ENCODE measurements around the gene RNGTT. TPM values are rescaled to one million over a fixed set of nuclear protein-coding genes. Genes with fewer than 3 reads are reported as not detected.

The RNGTT gene
- total RNA-seq, 1 donor from 2014 or later = 16.5 TPM

DNA sequence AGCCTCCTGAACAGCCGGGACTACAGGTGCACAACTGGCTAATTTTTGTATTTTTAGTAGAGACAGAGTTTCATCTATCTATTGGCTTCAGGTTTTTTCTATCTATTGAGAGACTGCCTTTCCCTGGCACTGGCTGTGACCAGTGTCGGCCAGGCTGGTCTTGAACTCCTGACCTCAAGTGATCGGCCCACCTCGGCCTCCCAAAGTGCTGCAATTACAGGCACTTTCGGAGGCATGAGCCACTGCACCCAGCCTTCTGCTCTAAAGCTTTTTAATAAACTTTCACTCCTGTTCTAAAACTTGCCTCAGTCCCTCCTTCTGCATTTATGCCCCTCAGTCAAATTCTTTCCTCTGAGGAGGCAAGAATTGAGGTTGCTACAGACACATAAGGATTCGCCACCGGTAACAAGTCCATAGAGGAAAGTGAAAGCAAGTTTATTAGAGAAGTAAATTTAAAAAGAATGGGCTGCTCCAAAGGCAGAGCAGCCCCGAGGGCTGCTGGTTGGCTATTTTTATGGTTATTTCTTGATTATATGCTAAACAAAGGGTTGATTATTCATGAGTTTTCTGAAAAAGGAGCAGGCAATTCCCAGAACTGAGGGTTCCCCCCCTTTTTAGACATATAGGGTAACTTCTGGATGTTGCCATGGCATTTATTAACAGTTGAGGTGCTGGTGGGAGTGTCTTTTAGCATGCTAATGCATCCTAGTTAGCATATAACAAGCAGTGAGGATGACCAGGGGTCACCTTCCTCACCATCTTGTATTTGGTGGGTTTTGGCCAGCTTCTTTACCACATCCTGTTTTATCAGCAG, 44.8 kb upstream of the RNGTT start:
- Mint-ChIP-seq H3K27ac (no peak overlapping the region), H3K9me3 (ENCODE audit: low read depth) (no peaks in the 10 kb centered on the region)

GRCh38 chr6:89007209-89008000, 44.0 kb upstream of the RNGTT start:
- no peak for TF ChIP-seq CTCF (IDR thresholded peaks at IDR 0.05; ENCODE audit: unreplicated experiment)
- H3K27me3 Mint-ChIP-seq = no peaks in the 10 kb centered on the region
- no peaks in the 10 kb centered on the region for H3K9me3 Mint-ChIP-seq (ENCODE audit: low read depth)
- H3K36me3 Mint-ChIP-seq (ENCODE audit: insufficient read depth) = no peaks in the 10 kb centered on the region
- no peak for DNase-seq (ENCODE audit: low spot score, unreplicated experiment)
- H3K4me3 Mint-ChIP-seq (ENCODE audit: low read depth) = no peak overlapping the region
- H3K27ac Mint-ChIP-seq = no peak overlapping the region
- peaks cover 12% of the 10 kb centered on the region for H3K4me1 Mint-ChIP-seq (ENCODE audit: low read depth)

More for the DNA sequence above, 44.8 kb upstream of the RNGTT start:
- DNase-seq (ENCODE audit: low spot score, unreplicated experiment) = no peak
- TF ChIP-seq CTCF (IDR thresholded peaks at IDR 0.05; ENCODE audit: unreplicated experiment) = no peak
- Mint-ChIP-seq H3K4me1 (ENCODE audit: low read depth) (peaks cover 12% of the 10 kb centered on the region), H3K27me3 (no peaks in the 10 kb centered on the region), H3K4me3 (ENCODE audit: low read depth) (no peak overlapping the region), H3K36me3 (ENCODE audit: insufficient read depth) (no peaks in the 10 kb centered on the region)

- Mint-ChIP-seq H3K9me3 (ENCODE audit: low read depth) (no peaks in the 10 kb centered on the region), H3K27me3 (no peaks in the 10 kb centered on the region), H3K36me3 (ENCODE audit: insufficient read depth) (no peaks in the 10 kb centered on the region), H3K4me3 (ENCODE audit: low read depth) (no peak overlapping the region), H3K4me1 (ENCODE audit: low read depth) (peaks cover 8% of the 10 kb centered on the region), H3K27ac (no peak overlapping the region)
- no peak for DNase-seq (ENCODE audit: low spot score, unreplicated experiment)
- no peak for TF ChIP-seq CTCF (IDR thresholded peaks at IDR 0.05; ENCODE audit: unreplicated experiment)
These were observed 39.1 kb upstream of the RNGTT start for GRCh38 chr6:89002523-89002922.

- no peak for DNase-seq (ENCODE audit: low spot score, unreplicated experiment)
- Mint-ChIP-seq H3K27ac (no peak overlapping the region), H3K36me3 (ENCODE audit: insufficient read depth) (no peaks in the 10 kb centered on the region), H3K9me3 (ENCODE audit: low read depth) (no peaks in the 10 kb centered on the region), H3K4me1 (ENCODE audit: low read depth) (no peaks in the 10 kb centered on the region), H3K27me3 (no peaks in the 10 kb centered on the region), H3K4me3 (ENCODE audit: low read depth) (no peak overlapping the region)
- no peak for TF ChIP-seq CTCF (IDR thresholded peaks at IDR 0.05; ENCODE audit: unreplicated experiment)
These were observed 33.9 kb upstream of the RNGTT start for GRCh38 chr6:88997327-88997726.

DNA sequence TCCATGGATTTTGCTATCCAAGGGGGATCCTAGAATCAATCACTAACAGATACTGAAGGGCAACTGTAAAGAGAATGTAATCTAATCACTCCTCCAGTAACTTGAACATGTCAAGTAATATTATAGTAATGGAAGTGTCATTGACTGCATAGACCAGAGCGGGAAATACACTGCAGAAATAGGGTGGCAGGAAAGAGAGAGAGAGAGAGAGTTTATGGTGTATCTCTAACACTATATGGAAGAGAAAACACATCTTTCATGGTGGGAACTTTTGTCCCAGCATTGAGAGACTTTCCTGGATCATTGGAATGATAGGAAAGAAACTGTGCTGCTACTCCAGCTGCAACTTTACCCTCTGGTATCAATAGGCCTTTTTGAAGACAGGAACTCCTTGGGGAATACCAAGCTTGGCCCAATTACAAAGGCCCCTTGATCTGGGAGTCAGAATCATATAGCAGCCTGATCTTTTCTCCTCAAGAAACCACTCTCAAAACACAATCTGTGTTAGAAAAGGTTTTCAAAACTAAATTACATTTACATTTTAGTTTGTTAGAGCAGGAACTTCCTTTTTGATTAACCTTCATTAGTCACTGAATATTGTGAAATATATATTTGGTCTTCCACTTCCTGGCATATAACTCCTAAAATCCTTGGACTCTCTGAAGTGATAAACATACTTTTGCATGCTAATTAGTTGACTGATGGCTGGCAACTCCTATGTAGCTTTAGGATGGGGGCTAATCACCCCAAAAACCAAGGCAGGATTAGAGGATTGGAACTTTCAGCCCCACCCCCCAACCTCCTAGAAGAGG, 29.5 kb upstream of the RNGTT start:
- no peaks in the 10 kb centered on the region for H3K27me3 Mint-ChIP-seq
- no peak overlapping the region for H3K27ac Mint-ChIP-seq
- H3K36me3 Mint-ChIP-seq (ENCODE audit: insufficient read depth) = no peaks in the 10 kb centered on the region
- no peaks in the 10 kb centered on the region for H3K9me3 Mint-ChIP-seq (ENCODE audit: low read depth)
- H3K4me1 Mint-ChIP-seq (ENCODE audit: low read depth) = peaks cover 6% of the 10 kb centered on the region
- no peak overlapping the region for H3K4me3 Mint-ChIP-seq (ENCODE audit: low read depth)
- DNase-seq (ENCODE audit: low spot score, unreplicated experiment) = no peak
- no peak for TF ChIP-seq CTCF (IDR thresholded peaks at IDR 0.05; ENCODE audit: unreplicated experiment)
